Measurements from ENCODE around the gene AP1M1. TPM values are rescaled to one million over a fixed set of nuclear protein-coding genes. Genes with fewer than 3 reads are reported as not detected.

AP1M1 gene
- total RNA-seq, 1 experiment from 2014 or later, result 98.0 TPM

DNA sequence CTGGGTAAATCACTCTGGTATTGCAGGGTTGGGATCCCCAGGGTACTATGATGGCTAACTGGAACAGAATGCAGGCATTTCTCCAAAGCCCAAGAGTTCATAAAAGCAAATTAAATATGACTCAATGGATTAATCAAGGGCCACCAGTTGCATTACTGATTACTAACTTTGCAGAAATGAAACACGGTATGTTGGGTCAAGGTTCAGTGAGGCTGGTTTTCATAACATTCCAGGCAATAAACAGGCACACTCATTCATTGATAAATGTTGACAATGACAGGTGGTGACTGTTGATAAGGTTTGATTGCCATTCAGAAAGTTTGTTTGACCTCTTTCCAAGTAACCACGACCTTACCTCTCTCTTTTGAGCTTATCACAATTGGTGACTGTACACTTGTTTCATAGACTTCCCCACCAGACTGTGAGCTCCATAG, 506 bp upstream of the AP1M1 start:
- Mint-ChIP-seq H3K36me3 (ENCODE audit: insufficient read depth, unreplicated experiment) (peaks cover 37% of the 10 kb centered on the region), H3K27ac (ENCODE audit: unreplicated experiment) (peak overlapping the region; percentile 83), H3K4me3 (ENCODE audit: unreplicated experiment) (peak overlapping the region; percentile 81), H3K9me3 (ENCODE audit: unreplicated experiment) (no peaks in the 10 kb centered on the region), H3K4me1 (ENCODE audit: low read depth, unreplicated experiment) (peaks cover 7% of the 10 kb centered on the region), H3K27me3 (ENCODE audit: insufficient read depth, unreplicated experiment) (no peaks in the 10 kb centered on the region)
- no peaks in the 10 kb centered on the region for H3K27me3 ChIP-seq (replicated peaks; ENCODE audit: control insufficient read depth, insufficient read depth, low read length)
- TF ChIP-seq, protein P1, sequence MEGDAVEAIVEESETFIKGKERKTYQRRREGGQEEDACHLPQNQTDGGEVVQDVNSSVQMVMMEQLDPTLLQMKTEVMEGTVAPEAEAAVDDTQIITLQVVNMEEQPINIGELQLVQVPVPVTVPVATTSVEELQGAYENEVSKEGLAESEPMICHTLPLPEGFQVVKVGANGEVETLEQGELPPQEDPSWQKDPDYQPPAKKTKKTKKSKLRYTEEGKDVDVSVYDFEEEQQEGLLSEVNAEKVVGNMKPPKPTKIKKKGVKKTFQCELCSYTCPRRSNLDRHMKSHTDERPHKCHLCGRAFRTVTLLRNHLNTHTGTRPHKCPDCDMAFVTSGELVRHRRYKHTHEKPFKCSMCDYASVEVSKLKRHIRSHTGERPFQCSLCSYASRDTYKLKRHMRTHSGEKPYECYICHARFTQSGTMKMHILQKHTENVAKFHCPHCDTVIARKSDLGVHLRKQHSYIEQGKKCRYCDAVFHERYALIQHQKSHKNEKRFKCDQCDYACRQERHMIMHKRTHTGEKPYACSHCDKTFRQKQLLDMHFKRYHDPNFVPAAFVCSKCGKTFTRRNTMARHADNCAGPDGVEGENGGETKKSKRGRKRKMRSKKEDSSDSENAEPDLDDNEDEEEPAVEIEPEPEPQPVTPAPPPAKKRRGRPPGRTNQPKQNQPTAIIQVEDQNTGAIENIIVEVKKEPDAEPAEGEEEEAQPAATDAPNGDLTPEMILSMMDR (IDR thresholded peaks at IDR 0.05; ENCODE audit: insufficient read depth in 1 of 2, low read depth in 1 of 2, low read length in 1 of 2, severe bottlenecking in 1 of 2, unreplicated experiment in 1 of 2), result no peak
- no peaks in the 10 kb centered on the region for H3K9me3 ChIP-seq
- POLR2A ChIA-PET, result interaction anchor here (0.5 to 2.7 kb wide), 6 partner anchors 9 to 360 kb away, joined by 3 to 28 read pairs (median 4); partner anchors contain the start of gene FAM32A
- DNase-seq, result no peak
- peak overlapping the region; percentile 70 for H3K4me3 ChIP-seq (ENCODE audit: low read depth, low read length)
- peaks cover 20% of the 10 kb centered on the region for H3K4me1 ChIP-seq
- CTCF ChIA-PET, result interaction anchor here (0.6 to 1.5 kb wide), 3 partner anchors 12 to 231 kb away, joined by 3 to 17 read pairs (median 4); partner anchors contain the start of gene FAM32A
- peaks cover 2% of the 10 kb centered on the region; the same call in 1 of the 2 replicates for H3K36me3 ChIP-seq (ENCODE audit: control insufficient read depth, insufficient read depth, low read length)
- intact Hi-C loops (cut with micrococcal nuclease; ENCODE audit: unreplicated experiment), result no loop called here
- BruUV-seq (replicated peaks), result TSS peak; percentile 81

DNA sequence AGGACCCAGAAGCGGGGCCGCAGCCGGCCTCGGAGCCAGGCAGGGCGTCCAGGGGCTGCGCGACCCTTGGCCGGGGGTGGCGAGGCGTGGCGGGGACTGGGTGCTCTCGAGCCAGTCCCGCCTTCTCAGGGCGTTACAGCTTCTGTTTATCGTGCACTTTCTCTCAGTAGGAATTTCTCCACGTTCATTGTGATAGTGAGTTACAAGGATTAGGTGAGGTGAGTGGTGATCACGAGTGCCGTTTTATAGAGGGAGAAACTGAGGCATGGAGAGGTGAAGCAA, 600 bp downstream of the AP1M1 start:
- peaks cover 20% of the 10 kb centered on the region for H3K4me1 ChIP-seq
- Mint-ChIP-seq H3K27me3 (ENCODE audit: insufficient read depth, unreplicated experiment) (no peaks in the 10 kb centered on the region), H3K27ac (ENCODE audit: unreplicated experiment) (peak overlapping the region; percentile 7), H3K36me3 (ENCODE audit: insufficient read depth, unreplicated experiment) (peaks cover 44% of the 10 kb centered on the region), H3K4me3 (ENCODE audit: unreplicated experiment) (peak overlapping the region; percentile 81), H3K9me3 (ENCODE audit: unreplicated experiment) (no peaks in the 10 kb centered on the region), H3K4me1 (ENCODE audit: low read depth, unreplicated experiment) (peaks cover 7% of the 10 kb centered on the region)
- peak overlapping the region; percentile 70 for H3K4me3 ChIP-seq (ENCODE audit: low read depth, low read length)
- intact Hi-C loops (cut with micrococcal nuclease; ENCODE audit: unreplicated experiment), result no loop called here
- ChIA-PET CTCF (interaction anchor here (0.8 to 1.5 kb wide), 2 partner anchors 10 to 13 kb away, joined by 3 to 17 read pairs; partner anchors contain the start of gene FAM32A), POLR2A (interaction anchor here (0.6 to 2.7 kb wide), 3 partner anchors 13 to 122 kb away, joined by 3 to 28 read pairs (median 7); partner anchors contain the start of genes FAM32A and TPM4)
- peaks cover 3% of the 10 kb centered on the region for H3K36me3 ChIP-seq (ENCODE audit: control insufficient read depth, insufficient read depth, low read length)
- TF ChIP-seq, protein P1 (IDR thresholded peaks at IDR 0.05; ENCODE audit: insufficient read depth in 1 of 2, low read depth in 1 of 2, low read length in 1 of 2, severe bottlenecking in 1 of 2, unreplicated experiment in 1 of 2), result no peak
- H3K27me3 ChIP-seq (replicated peaks; ENCODE audit: control insufficient read depth, insufficient read depth, low read length), result no peaks in the 10 kb centered on the region
- no peaks in the 10 kb centered on the region for H3K9me3 ChIP-seq
- no TSS peak for BruUV-seq (replicated peaks)
- DNase-seq, result peak in 1 of 2 experiments; percentile 30

DNA sequence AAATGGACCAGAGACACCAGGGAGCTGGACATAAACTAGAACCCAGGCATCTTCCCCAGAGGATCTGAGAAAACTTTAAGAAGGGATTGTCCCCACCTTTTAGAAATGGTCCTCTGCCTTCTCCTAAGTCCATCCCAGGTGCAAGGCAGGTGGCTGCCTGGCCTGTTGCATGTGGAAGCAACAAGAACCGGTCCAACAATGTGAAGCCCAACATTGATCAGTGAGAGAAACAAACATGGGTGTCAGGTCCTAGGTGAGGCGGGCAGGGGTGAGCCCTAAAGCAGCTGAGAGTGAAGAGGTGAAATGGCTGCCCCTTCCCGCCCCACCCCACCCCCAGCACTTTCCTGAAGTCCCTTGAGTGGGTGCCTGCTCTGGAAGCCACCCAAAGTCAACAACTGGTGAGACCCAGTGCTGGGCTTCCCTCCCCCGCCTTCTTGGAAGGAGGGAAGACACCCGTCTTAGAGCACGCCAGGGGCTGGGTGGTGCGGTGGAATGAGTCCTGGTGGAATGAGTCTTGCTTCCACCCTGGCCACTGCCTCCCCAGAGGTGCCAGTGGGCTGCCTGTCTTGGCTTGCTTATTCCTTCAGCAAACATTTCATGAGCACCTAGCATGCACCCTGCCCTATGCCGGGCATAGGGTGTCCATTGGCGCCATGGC, 1.7 kb downstream of the AP1M1 start:
- ChIA-PET CTCF (no interaction called here), POLR2A (no interaction called here)
- H3K4me3 Mint-ChIP-seq (ENCODE audit: unreplicated experiment), result peak overlapping the region; percentile 81
- peaks cover 7% of the 10 kb centered on the region for H3K4me1 Mint-ChIP-seq (ENCODE audit: low read depth, unreplicated experiment)
- Histone ChIP-seq H3K4me3 (ENCODE audit: low read depth, low read length) (peak overlapping the region; percentile 70), H3K4me1 (peaks cover 20% of the 10 kb centered on the region), H3K27me3 (replicated peaks; ENCODE audit: control insufficient read depth, insufficient read depth, low read length) (no peaks in the 10 kb centered on the region), H3K9me3 (no peaks in the 10 kb centered on the region), H3K36me3 (ENCODE audit: control insufficient read depth, insufficient read depth, low read length) (peaks cover 3% of the 10 kb centered on the region)
- DNase-seq, result no peak
- no TSS peak for BruUV-seq (replicated peaks)
- peaks cover 46% of the 10 kb centered on the region for H3K36me3 Mint-ChIP-seq (ENCODE audit: insufficient read depth, unreplicated experiment)
- TF ChIP-seq, protein P1 (IDR thresholded peaks at IDR 0.05; ENCODE audit: insufficient read depth in 1 of 2, low read depth in 1 of 2, low read length in 1 of 2, severe bottlenecking in 1 of 2, unreplicated experiment in 1 of 2), result no peak
- peak overlapping the region; percentile 7 for H3K27ac Mint-ChIP-seq (ENCODE audit: unreplicated experiment)
- intact Hi-C loops (cut with micrococcal nuclease; ENCODE audit: unreplicated experiment), result no loop called here
- no peaks in the 10 kb centered on the region for H3K27me3 Mint-ChIP-seq (ENCODE audit: insufficient read depth, unreplicated experiment)
- no peaks in the 10 kb centered on the region for H3K9me3 Mint-ChIP-seq (ENCODE audit: unreplicated experiment)
